SK-N-SH treated with all-trans-retinoic acid at 6 μM for 48 hours (cell line): ENCODE data around the gene SLC34A1.

ENCODE experiments used
- ARNTL ChIP-seq: fragments of 450-650 bp; formaldehyde crosslinking; IDR thresholded peaks from 2 replicates; pipeline ENCODE4 v1.5.0; 2020; ENCODE audit warnings: low read depth, mild to moderate bottlenecking, moderate library complexity, borderline replicate concordance
- BACH2 ChIP-seq: fragments of 250-450 bp; sonication (Bioruptor Pico); IDR thresholded peaks from 2 replicates; pipeline ENCODE4 v1.9.0; 2021; ENCODE audit warnings: mild to moderate bottlenecking, borderline replicate concordance
- CSDC2 ChIP-seq: fragments of 250-450 bp; sonication (Bioruptor Pico); IDR thresholded peaks from 2 replicates; pipeline ENCODE4 v1.5.0; 2020; ENCODE audit warnings: mild to moderate bottlenecking, moderate library complexity
- ESRRG ChIP-seq: fragments of 250-450 bp; sonication (Bioruptor Pico); IDR thresholded peaks from 2 replicates; pipeline ENCODE4 v1.6.1; 2021; ENCODE audit warnings: mild to moderate bottlenecking
- GLIS3 ChIP-seq: fragments of 250-450 bp; sonication (Bioruptor Pico); IDR thresholded peaks from 2 replicates; pipeline ENCODE4 v1.5.0; 2020; ENCODE audit warnings: mild to moderate bottlenecking, moderate library complexity
- ISL1 ChIP-seq: fragments of 250-450 bp; sonication (Bioruptor Pico); IDR thresholded peaks from 2 replicates; pipeline ENCODE4 v2.1.2; 2022; ENCODE audit warnings: mild to moderate bottlenecking, moderate library complexity
- POU6F1 ChIP-seq: fragments of 250-450 bp; sonication (Bioruptor Pico); IDR thresholded peaks from 2 replicates; pipeline ENCODE4 v1.8.0; 2021; ENCODE audit warnings: low read depth, mild to moderate bottlenecking, moderate library complexity, borderline replicate concordance
- RARB ChIP-seq: fragments of 250-450 bp; sonication (Bioruptor Pico); IDR thresholded peaks from 2 replicates; pipeline ENCODE4 v1.8.0; 2021; ENCODE audit warnings: mild to moderate bottlenecking, moderate library complexity
- SNAI2 ChIP-seq: fragments of 250-450 bp; sonication (Bioruptor Pico); IDR thresholded peaks from 2 replicates; pipeline ENCODE4 v1.5.0; 2020; ENCODE audit warnings: mild to moderate bottlenecking, moderate library complexity
- ZFP3 ChIP-seq: fragments of 250-450 bp; sonication (Bioruptor Pico); IDR thresholded peaks from 2 replicates; pipeline ENCODE4 v1.5.0; 2020; ENCODE audit warnings: mild to moderate bottlenecking, moderate library complexity
- ZFP30 ChIP-seq: fragments of 450-650 bp; formaldehyde crosslinking; IDR thresholded peaks from 2 replicates; pipeline ENCODE4 v1.5.0; 2022; ENCODE audit warnings: mild to moderate bottlenecking, moderate library complexity
- ZNF565 ChIP-seq: fragments of 450-650 bp; formaldehyde crosslinking; conservative IDR thresholded peaks from 2 replicates; pipeline ENCODE4 v1.5.0; 2020; ENCODE audit warnings: low read depth, mild to moderate bottlenecking, moderate library complexity
- ZNF8 ChIP-seq: fragments of 450-650 bp; formaldehyde crosslinking; IDR thresholded peaks from 2 replicates; pipeline ENCODE4 v1.5.0; 2020; ENCODE audit warnings: mild to moderate bottlenecking, moderate library complexity
- TF ChIP-seq, protein P1 (sequence below): fragments of 250-450 bp; sonication (Bioruptor Pico); IDR thresholded peaks from 2 replicates; pipeline ENCODE4 v1.8.0; 2020; ENCODE audit warnings: mild to moderate bottlenecking, moderate library complexity, borderline replicate concordance

DNA sequence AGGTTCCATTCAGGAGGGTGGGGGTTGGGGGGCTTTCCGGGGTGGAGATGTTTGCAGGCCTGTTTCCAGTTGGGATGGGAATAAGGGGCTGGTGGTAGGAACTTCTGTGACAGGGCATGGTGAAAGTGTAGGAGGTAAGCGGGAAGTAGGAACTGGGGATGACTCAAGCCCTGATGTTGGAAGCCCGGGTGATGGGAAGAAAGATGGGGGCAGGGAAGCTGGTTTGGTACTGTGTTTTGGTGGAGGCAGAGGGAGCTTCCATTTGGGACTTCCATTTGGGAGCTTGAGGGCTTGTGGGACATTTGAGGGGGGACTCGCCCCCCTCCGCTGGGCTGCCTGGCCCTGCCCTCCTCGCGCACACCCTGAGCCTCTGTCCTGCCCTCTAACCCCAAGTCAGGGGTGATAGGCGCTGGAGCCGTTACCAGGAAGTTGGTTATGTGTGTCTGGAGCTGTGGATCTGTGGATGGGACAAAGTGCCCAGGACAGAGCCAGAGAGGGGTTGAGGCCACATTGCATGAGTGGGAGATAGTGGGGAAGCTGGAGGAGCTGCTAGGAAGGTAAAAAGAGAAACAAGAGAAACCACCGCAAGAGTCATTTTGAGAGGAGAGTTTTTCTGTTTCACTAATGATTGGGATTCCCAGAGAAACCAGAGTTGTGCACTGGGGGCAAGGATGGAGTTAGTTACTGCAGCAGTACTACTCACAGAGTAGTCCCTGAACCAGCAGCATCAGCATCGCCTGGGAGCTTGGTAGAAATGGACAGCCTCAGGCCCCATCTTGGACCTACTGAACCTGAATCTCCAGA lies 19.9 kb upstream of the SLC34A1 start:
- TF ChIP-seq ARNTL (no peak), ESRRG (CRISPR knock-in tag) (no peak), POU6F1 (CRISPR knock-in tag) (no peak), ISL1 (CRISPR knock-in tag) (no peak), ZNF8 (CRISPR knock-in tag) (no peak), ZFP3 (CRISPR knock-in tag) (no peak), RARB (CRISPR knock-in tag) (no peak), CSDC2 (CRISPR knock-in tag) (no peak), SNAI2 (CRISPR knock-in tag) (no peak), ZNF565 (CRISPR knock-in tag) (no peak), ZFP30 (CRISPR knock-in tag) (no peak), GLIS3 (no peak), BACH2 (CRISPR knock-in tag) (no peak)
- TF ChIP-seq, protein P1, sequence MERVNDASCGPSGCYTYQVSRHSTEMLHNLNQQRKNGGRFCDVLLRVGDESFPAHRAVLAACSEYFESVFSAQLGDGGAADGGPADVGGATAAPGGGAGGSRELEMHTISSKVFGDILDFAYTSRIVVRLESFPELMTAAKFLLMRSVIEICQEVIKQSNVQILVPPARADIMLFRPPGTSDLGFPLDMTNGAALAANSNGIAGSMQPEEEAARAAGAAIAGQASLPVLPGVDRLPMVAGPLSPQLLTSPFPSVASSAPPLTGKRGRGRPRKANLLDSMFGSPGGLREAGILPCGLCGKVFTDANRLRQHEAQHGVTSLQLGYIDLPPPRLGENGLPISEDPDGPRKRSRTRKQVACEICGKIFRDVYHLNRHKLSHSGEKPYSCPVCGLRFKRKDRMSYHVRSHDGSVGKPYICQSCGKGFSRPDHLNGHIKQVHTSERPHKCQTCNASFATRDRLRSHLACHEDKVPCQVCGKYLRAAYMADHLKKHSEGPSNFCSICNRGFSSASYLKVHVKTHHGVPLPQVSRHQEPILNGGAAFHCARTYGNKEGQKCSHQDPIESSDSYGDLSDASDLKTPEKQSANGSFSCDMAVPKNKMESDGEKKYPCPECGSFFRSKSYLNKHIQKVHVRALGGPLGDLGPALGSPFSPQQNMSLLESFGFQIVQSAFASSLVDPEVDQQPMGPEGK (CRISPR knock-in tag): no peak
